ENCODE data around the gene PLCB1.

- TF ChIP-seq CTCF (conservative IDR thresholded peaks at IDR 0.05; ENCODE audit: low read length) (no peak), EZH2phosphoT487 (IDR thresholded peaks at IDR 0.05; ENCODE audit: borderline replicate concordance) (no peak)
Measured at GRCh38 chr20:8299921-8300320, 167.9 kb downstream of the PLCB1 start.
